Stromal cell of bone marrow (primary cell): ENCODE data around the gene ANKIB1.
"Not testable (repeated sequence)": the region's sequence is repeated elsewhere in the genome, so short reads cannot be mapped to it uniquely, and the experiment has no call there.

Source experiments
- DNase-seq: peaks from one replicate; pipeline ENCODE4 v3.0.0-alpha.2; 2012; ENCODE audit warnings: low read depth

ANKIB1 gene

GRCh38 chr7:92332782-92333181 is 87.0 kb downstream of the ANKIB1 start:
- no peak for DNase-seq

- no peak for DNase-seq
Observed at GRCh38 chr7:92333866-92334265, 88.1 kb downstream of the ANKIB1 start.

DNA sequence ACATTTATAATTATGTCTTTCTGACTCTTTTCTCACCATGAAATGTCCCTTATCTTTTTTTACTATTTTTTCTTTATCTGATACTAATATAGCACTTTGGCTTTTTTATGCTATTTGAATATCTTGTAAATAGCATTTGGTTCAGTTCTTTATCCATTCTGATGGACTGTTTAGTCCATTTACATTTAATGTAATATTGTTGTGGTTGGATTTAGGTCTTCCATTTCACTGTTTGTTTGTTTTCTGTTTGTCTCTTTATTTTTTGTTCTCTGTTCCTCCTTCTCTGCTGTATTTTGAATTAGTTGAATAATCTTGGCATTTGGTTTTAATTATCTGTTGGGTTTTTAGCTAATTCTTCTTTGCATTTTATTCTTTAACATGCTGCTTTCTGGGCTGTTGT is 89.8 kb downstream of the ANKIB1 start:
- no peak for DNase-seq

DNA sequence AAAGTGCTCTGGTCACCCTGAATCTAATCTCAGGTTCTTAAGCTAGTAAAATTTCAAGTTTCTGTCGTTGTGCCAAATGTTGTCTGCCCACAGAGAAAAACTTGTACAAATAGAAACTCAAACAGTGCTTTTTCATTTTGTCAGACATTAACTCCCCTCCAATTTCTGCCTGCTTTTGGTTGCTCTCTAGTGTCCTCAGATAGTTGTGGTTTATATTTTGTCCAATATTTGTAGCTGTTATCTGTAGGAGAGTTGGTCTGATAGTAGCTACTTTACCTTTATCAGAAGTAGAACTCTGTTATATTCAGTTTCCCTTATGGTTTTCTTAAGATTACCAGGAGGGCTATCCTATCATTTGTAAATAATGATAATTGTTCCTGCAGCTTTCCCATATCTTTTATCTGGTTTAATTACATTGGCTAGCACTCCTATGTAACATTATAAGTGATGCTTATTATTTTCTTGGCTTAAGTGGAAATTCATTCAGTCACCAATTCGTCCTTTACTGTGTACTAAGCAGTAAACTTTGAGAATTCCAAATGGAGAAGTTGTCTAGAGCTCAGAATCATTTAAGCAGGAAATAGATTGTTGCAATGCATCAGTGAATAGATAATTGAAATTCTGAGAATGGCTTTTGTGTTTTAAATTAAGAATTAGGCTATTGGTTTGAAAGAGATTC is 91.0 kb downstream of the ANKIB1 start:
- no peak for DNase-seq

DNA sequence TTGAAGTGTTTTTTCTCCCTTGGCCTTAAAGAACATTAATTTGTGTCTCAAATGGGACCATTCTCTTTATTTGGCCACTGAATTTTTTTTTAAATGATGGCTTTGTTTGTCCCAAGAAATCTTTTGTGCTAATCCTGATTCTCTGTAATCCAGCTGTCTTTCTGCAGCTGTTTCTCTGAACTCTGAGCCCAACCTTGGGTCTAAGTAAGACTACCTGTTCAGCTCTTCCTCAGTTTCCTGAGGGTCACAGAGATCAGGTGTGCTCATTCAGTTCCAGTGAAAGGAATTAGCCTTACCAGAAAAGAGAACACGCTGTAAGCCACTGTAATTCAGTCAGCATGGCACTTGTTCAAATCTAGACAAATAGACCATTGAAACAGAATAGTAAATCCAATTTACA is 94.2 kb downstream of the ANKIB1 start:
- DNase-seq: no peak

GRCh38 chr7:92343714-92344113 is 97.9 kb downstream of the ANKIB1 start:
- DNase-seq: no peak

- DNase-seq: no peak
Observed at GRCh38 chr7:92352009-92352408, 106.2 kb downstream of the ANKIB1 start.

DNA sequence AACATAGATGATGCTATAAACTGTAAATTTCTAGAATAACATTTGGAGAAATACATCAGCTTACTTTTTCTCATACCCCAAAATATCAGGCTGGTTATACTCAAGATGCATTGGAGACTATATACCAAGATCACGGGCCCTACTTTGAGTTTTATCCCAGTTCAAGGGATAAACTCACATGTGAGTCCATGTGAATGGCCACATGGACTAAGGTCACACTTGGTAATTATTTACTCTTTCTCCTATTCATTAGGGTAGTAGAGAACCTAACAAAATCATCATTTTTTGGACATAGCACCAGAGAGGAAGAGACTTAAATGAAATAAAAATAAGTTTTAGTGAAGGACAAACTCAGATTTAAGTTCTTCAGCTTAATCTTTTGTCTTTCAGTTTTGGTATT is 108.4 kb downstream of the ANKIB1 start:
- no peak for DNase-seq

- DNase-seq: no peak
Observed at GRCh38 chr7:92356406-92356805, 110.6 kb downstream of the ANKIB1 start.

GRCh38 chr7:92357260-92357659 is 111.5 kb downstream of the ANKIB1 start:
- no peak for DNase-seq

GRCh38 chr7:92359179-92359578 is 113.4 kb downstream of the ANKIB1 start:
- DNase-seq: not testable (repeated sequence)

DNA sequence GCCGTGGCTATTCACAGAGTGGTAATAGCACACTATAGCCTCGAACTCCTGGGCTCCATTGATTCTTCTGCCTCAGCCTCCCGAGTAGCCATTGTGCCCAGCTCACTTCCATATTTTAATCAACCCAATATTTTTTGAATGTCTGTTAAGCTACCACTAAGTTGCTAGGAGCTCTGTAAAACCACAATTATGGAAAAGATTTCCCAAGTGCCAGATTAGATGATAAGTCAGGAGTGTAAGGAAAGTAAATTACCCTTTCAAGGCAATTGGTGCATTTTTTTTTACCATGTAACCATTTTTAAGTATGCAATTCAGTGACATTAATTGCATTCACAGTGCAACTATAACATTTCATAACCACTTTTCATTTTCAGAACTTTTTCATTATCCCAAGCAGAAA is 114.0 kb downstream of the ANKIB1 start:
- peak; percentile 14 for DNase-seq

GRCh38 chr7:92360387-92360786 is 114.6 kb downstream of the ANKIB1 start:
- no peak for DNase-seq

DNA sequence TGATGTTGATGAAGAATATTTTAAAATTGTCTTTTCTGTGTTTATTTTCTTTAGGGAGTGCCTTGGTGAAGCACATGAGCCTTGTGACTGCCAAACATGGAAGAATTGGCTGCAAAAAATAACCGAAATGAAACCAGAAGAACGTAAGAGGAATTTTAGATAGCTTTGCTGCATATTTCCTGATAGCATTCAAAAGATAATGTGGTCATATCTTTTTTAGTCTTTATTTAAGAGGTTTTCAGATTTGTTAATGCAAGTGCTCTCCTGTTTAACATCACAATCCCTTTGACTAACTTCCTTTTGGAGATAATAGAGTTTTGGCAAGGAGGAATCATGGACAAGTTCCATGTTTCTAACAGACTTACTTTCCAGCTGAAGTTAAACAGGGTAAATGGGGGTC is 116.4 kb downstream of the ANKIB1 start:
- DNase-seq: no peak

- DNase-seq: no peak
Observed at GRCh38 chr7:92366730-92367129, 121.0 kb downstream of the ANKIB1 start.

GRCh38 chr7:92368741-92369140 is 123.0 kb downstream of the ANKIB1 start:
- no peak for DNase-seq

DNA sequence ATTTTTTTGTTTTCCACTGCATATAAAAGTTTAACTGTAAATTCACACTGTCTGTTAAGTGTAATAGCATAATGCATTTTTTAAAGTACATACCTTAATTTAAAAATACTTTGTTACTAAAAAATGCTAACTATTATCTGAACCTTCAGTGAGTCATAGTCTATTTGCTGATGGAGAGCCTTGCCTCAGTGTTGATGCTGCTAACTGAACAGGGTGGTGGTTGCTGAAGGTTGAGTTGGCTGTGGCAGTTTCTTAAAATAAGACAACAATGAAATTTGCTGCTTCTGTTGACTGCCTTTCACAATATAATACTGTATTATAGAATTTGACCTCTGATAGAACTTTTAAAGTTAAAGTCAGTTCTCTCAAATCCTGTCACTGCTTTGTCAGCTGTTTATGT is 129.2 kb downstream of the ANKIB1 start:
- DNase-seq: no peak

DNA sequence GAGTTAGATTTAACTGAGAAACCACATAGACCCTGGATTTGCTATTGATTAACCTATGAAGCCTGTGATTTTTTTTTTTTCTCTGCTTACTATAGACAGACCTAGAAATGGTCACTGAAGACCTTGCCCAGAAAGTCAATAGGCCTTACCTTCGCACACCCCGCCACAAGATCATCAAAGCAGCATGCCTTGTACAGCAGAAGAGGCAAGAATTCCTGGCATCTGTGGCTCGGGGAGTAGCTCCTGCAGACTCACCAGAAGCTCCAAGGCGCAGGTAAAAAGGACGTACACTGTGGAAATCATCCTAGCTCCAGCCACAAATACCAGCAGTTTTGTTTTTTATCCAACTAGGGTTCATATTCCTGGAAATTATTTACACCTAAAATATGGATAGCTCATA is 145.3 kb downstream of the ANKIB1 start:
- DNase-seq: no peak

DNA sequence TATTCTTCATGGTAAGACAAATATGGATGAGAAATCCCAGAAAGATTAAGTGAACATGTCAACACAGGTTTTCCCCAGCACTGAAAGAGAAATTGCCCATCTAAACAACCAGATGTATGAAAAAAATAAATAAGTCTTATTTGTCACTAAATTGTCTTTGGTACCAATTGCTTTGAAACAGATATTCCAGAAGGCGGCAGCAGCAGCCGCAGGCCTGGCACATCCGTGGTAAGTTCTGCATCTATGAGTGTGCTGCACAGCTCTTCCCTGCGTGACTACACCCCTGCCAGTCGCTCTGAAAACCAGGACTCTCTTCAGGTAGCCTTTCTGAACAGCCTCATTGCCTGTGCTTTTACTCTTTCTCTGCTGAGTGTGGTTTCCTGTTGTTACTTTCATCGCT is 151.8 kb downstream of the ANKIB1 start:
- DNase-seq: no peak

- DNase-seq: no peak
Observed at GRCh38 chr7:92400013-92400412, 154.2 kb downstream of the ANKIB1 start.

- peak; percentile 35 for DNase-seq
Observed at GRCh38 chr7:92402920-92403759, 157.4 kb downstream of the ANKIB1 start.

DNA sequence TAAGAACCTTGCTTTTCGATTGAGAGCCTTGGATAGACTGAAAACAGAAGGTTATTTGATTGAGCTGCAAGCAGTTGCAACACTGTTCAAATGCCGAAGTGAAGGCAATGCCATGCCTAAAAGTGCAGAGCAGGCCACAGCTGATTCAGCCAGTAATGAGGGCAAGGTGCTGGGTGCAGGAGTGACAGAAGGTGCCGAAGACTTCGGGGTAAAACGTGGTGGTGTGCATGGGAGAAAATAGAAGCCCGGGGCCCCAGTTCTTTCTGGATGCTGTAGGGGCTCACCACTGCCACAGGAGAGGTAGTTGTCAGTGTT is 157.9 kb downstream of the ANKIB1 start:
- DNase-seq: no peak

GRCh38 chr7:92404170-92404614 is 158.4 kb downstream of the ANKIB1 start:
- DNase-seq: no peak

DNA sequence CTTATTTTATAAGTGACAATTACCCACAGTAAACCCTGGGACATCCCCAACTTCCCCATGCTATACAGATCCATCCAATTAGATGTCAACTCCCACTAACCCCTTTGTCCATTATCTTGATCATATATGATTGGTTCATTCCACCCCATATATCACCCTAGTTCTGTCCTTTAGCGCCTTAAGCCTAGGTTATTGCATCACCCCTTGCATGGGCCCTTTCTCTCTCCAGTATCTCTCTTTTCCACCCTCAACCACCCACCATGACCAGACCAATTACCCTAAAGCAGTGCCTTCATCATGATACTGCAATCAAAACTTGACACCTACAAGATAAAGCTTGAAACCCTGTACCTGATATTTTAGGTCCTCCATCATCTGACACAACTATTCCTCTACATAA is 163.6 kb downstream of the ANKIB1 start:
- DNase-seq: no peak
